Caco-2 (cell line): Measurements from ENCODE around the gene RNASEH1. TPM values are rescaled to one million over a fixed set of nuclear protein-coding genes. Genes with fewer than 3 reads are reported as not detected.
"Not testable (repeated sequence)": the region's sequence is repeated elsewhere in the genome, so short reads cannot be mapped to it uniquely, and the experiment has no call there.

Experiments
- BruUV-seq: library from RNA; stranded (reverse); fragments of 400-500 nt; replicated peaks from 2 replicates; lab custom pipeline; 2021; lab: Mats Ljungman, UMichigan
- CTCF ChIA-PET: fragments of 300-600 bp; sonication (Branson Sonifier 250); formaldehyde crosslinking; loops from one replicate; lab custom pipeline; 2022; ENCODE audit warnings: antibody characterized with exemption; lab: Charles Lee
- POLR2A ChIA-PET: fragments of 300-600 bp; sonication (Branson Sonifier 250); formaldehyde crosslinking; loops from one replicate; lab custom pipeline; 2022; ENCODE audit warnings: antibody characterized with exemption; lab: Charles Lee
- DNase-seq, 2 experiments: peaks; one replicate each; pipeline versions ENCODE4 v3.0.0 to v3.0.0-alpha.2; 2020 to 2022
- H3K27me3 ChIP-seq: replicated peaks from 2 replicates; pipeline ENCODE4 v1.6.0; 2011; ENCODE audit warnings: low read length; ENCODE audit not compliant: control insufficient read depth, insufficient read depth
- H3K36me3 ChIP-seq: 2 replicates; pipeline ENCODE4 v1.5.1; 2011; ENCODE audit warnings: low read length; ENCODE audit not compliant: control insufficient read depth, insufficient read depth
- H3K4me1 ChIP-seq: fragments of 250-450 bp; sonication (Bioruptor Pico); 2 replicates; pipeline ENCODE4 v1.5.1; 2020; ENCODE audit warnings: mild to moderate bottlenecking
- H3K4me3 ChIP-seq: 2 replicates; pipeline ENCODE4 v1.5.1; 2011; ENCODE audit warnings: low read depth, mild to moderate bottlenecking, control low read depth, low read length
- H3K9me3 ChIP-seq: fragments of 250-450 bp; sonication (Bioruptor Pico); 2 replicates; pipeline ENCODE4 v1.5.1; 2020; ENCODE audit warnings: mild to moderate bottlenecking, moderate library complexity
- H3K27ac Mint-ChIP-seq: one replicate; pipeline ENCODE4 v1.8.0; 2022; ENCODE audit warnings: mixed read lengths; ENCODE audit not compliant: unreplicated experiment
- H3K27me3 Mint-ChIP-seq: one replicate; pipeline ENCODE4 v1.8.0; 2022; ENCODE audit warnings: mixed read lengths; ENCODE audit not compliant: insufficient read depth, unreplicated experiment
- H3K36me3 Mint-ChIP-seq: one replicate; pipeline ENCODE4 v1.8.0; 2022; ENCODE audit warnings: mild to moderate bottlenecking, mixed read lengths; ENCODE audit not compliant: insufficient read depth, unreplicated experiment
- H3K4me1 Mint-ChIP-seq: one replicate; pipeline ENCODE4 v1.8.0; 2022; ENCODE audit warnings: low read depth, mixed read lengths; ENCODE audit not compliant: unreplicated experiment
- H3K4me3 Mint-ChIP-seq: one replicate; pipeline ENCODE4 v1.8.0; 2022; ENCODE audit warnings: mild to moderate bottlenecking, moderate library complexity, mixed read lengths; ENCODE audit not compliant: unreplicated experiment
- H3K9me3 Mint-ChIP-seq: one replicate; pipeline ENCODE4 v1.8.0; 2022; ENCODE audit warnings: mixed read lengths; ENCODE audit not compliant: unreplicated experiment
- intact Hi-C: fragments of 100-400 bp; cut with micrococcal nuclease; formaldehyde crosslinking; loops from one replicate; pipeline ENCODE4 v1.10.0; 2022; ENCODE audit not compliant: unreplicated experiment
- total RNA-seq: library from RNA; stranded (reverse); gene quantifications from 2 replicates; pipeline ENCODE4 v1.2.3, GENCODE V29; 2022
- TF ChIP-seq, protein P1 (sequence below), 2 experiments: fragments of 200-600 bp in 1 of 2; IDR thresholded peaks; 1 replicate in 1 of 2; 2 replicates in 1 of 2; pipeline versions ENCODE4 v1.5.1 to v1.8.0; 2011 to 2022; ENCODE audit warnings: antibody characterized with exemption in 1 of 2, control low read depth in 1 of 2, inconsistent platforms in 1 of 2, low read depth in 1 of 2, low read length in 1 of 2, mild to moderate bottlenecking in 1 of 2, moderate library complexity in 1 of 2; ENCODE audit not compliant: insufficient read depth in 1 of 2, severe bottlenecking in 1 of 2, unreplicated experiment in 1 of 2

Gene RNASEH1
- total RNA-seq, 1 experiment from 2014 or later: 47.1 TPM

DNA sequence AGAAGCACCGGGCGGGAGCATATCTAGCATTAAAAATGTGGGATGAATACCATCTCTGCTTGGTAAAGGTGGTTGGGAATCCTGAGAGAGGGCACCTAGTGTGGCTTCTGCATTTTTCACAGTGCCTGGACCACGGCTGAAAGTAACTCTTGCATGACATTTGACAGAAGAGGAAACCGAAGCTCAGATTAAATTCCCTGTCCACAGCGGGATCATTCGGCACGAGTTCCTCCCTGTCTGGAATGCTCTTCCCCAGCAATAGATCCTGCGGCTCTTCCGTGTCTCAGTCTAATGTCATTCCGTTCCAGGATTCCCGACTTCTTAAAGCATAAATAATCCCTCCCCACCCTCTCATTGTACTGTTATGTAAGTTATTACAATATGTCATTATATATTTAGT, 16.0 kb upstream of the RNASEH1 start:
- H3K36me3 Mint-ChIP-seq: peaks cover 47% of the 10 kb centered on the region
- Histone ChIP-seq H3K4me3 (no peak overlapping the region; the same call in 1 of the 2 replicates), H3K4me1 (peaks cover 17% of the 10 kb centered on the region), H3K36me3 (no peaks in the 10 kb centered on the region), H3K9me3 (no peaks in the 10 kb centered on the region), H3K27me3 (no peaks in the 10 kb centered on the region)
- H3K4me1 Mint-ChIP-seq: peaks cover 28% of the 10 kb centered on the region
- TF ChIP-seq, protein P1, sequence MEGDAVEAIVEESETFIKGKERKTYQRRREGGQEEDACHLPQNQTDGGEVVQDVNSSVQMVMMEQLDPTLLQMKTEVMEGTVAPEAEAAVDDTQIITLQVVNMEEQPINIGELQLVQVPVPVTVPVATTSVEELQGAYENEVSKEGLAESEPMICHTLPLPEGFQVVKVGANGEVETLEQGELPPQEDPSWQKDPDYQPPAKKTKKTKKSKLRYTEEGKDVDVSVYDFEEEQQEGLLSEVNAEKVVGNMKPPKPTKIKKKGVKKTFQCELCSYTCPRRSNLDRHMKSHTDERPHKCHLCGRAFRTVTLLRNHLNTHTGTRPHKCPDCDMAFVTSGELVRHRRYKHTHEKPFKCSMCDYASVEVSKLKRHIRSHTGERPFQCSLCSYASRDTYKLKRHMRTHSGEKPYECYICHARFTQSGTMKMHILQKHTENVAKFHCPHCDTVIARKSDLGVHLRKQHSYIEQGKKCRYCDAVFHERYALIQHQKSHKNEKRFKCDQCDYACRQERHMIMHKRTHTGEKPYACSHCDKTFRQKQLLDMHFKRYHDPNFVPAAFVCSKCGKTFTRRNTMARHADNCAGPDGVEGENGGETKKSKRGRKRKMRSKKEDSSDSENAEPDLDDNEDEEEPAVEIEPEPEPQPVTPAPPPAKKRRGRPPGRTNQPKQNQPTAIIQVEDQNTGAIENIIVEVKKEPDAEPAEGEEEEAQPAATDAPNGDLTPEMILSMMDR (IDR thresholded peaks at IDR 0.05; ENCODE audit: insufficient read depth in 1 of 2, low read depth in 1 of 2, low read length in 1 of 2, severe bottlenecking in 1 of 2, unreplicated experiment in 1 of 2): no peak
- BruUV-seq: no TSS peak
- no peaks in the 10 kb centered on the region for H3K9me3 Mint-ChIP-seq
- peak overlapping the region; percentile 96 for H3K27ac Mint-ChIP-seq
- no peaks in the 10 kb centered on the region for H3K27me3 Mint-ChIP-seq
- H3K4me3 Mint-ChIP-seq: peak overlapping the region; percentile 95
- ChIA-PET POLR2A (interaction anchor here (1.4 kb wide), 1 partner anchor 16 kb away, joined by 8 read pairs; the partner anchor contains the start of gene RNASEH1), CTCF (no interaction called here)
- intact Hi-C loops: no loop called here
- no peak for DNase-seq

DNA sequence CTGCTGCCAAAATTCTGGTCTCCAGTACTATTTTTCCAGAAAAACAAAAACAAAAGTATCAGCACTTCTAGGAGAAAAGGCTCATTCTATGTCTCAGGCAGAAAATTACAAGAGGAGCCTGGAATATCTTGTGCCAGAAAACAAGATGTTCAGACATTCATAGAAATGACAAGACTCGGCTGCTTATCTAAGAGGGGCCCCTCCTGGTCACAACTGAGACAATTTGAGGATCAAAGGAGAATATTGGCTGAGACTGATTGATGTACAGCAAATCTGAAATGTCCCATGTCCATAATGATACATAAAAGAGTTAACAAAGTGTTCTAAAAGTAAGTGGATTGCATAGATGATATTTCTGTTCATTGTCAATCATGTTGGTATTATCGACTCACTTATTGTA, 14.5 kb upstream of the RNASEH1 start:
- Mint-ChIP-seq H3K27me3 (no peaks in the 10 kb centered on the region), H3K4me1 (peaks cover 17% of the 10 kb centered on the region), H3K4me3 (no peak overlapping the region), H3K36me3 (peaks cover 31% of the 10 kb centered on the region), H3K27ac (no peak overlapping the region), H3K9me3 (no peaks in the 10 kb centered on the region)
- BruUV-seq: no TSS peak
- CTCF ChIA-PET: no interaction called here
- H3K4me1 ChIP-seq: peaks cover 15% of the 10 kb centered on the region
- no peaks in the 10 kb centered on the region for H3K27me3 ChIP-seq
- no peaks in the 10 kb centered on the region for H3K36me3 ChIP-seq
- no peaks in the 10 kb centered on the region for H3K9me3 ChIP-seq
- intact Hi-C loops: no loop called here
- TF ChIP-seq, protein P1 (IDR thresholded peaks at IDR 0.05; ENCODE audit: insufficient read depth in 1 of 2, low read depth in 1 of 2, low read length in 1 of 2, severe bottlenecking in 1 of 2, unreplicated experiment in 1 of 2): no peak
- DNase-seq: no peak
- no peak overlapping the region for H3K4me3 ChIP-seq
- POLR2A ChIA-PET: no interaction called here

DNA sequence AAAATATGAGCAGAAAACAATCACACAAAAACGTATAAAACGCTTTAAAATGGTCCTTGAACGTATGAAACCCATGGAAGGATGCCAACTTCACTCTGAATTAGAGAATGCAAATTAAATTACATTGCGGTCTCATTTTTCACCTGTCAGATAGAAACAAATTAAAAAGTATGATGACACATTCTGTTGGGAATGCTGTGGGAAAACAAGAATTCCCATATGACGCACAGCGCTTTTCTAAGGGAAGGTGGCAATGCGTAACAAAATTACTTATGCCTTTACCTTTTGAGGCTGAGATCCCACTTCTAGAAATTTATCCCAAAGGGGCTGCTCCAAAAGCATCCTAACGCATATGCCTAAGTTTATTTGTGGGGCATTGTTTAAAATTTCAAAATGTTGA, 13.2 kb upstream of the RNASEH1 start:
- ChIA-PET CTCF (no interaction called here), POLR2A (interaction anchor here (0.7 kb wide), 1 partner anchor 305 kb away, joined by 5 read pairs; no protein-coding TSS in a partner anchor)
- Mint-ChIP-seq H3K9me3 (no peaks in the 10 kb centered on the region), H3K27me3 (no peaks in the 10 kb centered on the region), H3K4me1 (peaks cover 5% of the 10 kb centered on the region), H3K4me3 (no peak overlapping the region), H3K36me3 (peaks cover 18% of the 10 kb centered on the region), H3K27ac (no peak overlapping the region)
- BruUV-seq: no TSS peak
- TF ChIP-seq, protein P1 (IDR thresholded peaks at IDR 0.05; ENCODE audit: insufficient read depth in 1 of 2, low read depth in 1 of 2, low read length in 1 of 2, severe bottlenecking in 1 of 2, unreplicated experiment in 1 of 2): no peak
- no peak for DNase-seq
- Histone ChIP-seq H3K4me3 (no peak overlapping the region), H3K27me3 (no peaks in the 10 kb centered on the region), H3K9me3 (no peaks in the 10 kb centered on the region), H3K4me1 (peaks cover 2% of the 10 kb centered on the region), H3K36me3 (no peaks in the 10 kb centered on the region)
- intact Hi-C loops: no loop called here

DNA sequence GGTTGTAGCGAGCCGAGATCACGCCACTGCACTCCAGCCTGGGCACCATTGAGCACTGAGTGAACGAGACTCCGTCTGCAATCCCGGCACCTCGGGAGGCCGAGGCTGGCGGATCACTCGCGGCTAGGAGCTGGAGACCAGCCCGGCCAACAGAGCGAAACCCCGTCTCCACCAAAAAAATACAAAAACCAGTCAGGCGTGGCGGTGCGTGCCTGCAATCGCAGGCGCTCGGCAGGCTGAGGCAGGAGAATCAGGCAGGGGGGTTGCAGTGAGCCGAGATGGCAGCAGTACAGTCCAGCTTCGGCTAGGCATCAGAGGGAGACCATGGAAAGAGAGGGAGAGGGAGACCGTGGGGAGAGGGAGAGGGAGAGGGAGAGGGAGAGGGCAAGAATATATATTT, 11.5 kb upstream of the RNASEH1 start:
- BruUV-seq, DNase-seq, H3K36me3 ChIP-seq, H3K4me1 Mint-ChIP-seq, H3K4me3 ChIP-seq, H3K27me3 Mint-ChIP-seq, H3K4me3 Mint-ChIP-seq, H3K4me1 ChIP-seq, H3K9me3 ChIP-seq, POLR2A ChIA-PET, H3K27ac Mint-ChIP-seq, H3K9me3 Mint-ChIP-seq, intact Hi-C loops, CTCF ChIA-PET, H3K36me3 Mint-ChIP-seq, H3K27me3 ChIP-seq: not testable (repeated sequence)
